CD14-positive monocyte (primary cell): ENCODE data around the gene SLC37A1. TPM values are rescaled to one million over a fixed set of nuclear protein-coding genes. Genes with fewer than 3 reads are reported as not detected.
A peak's percentile ranks its signal among the peaks of the same experiment; 100 is the strongest.

Experiments used
- DNase-seq, 3 donors: peaks; one replicate each; pipeline ENCODE4 v3.0.0-alpha.2; 2011 to 2022
- H2AFZ ChIP-seq: 2 replicates; pipeline ENCODE4 v1.6.0; 2012; ENCODE audit warnings: mild to moderate bottlenecking, low read depth, low read length, inconsistent platforms; ENCODE audit not compliant: insufficient read depth, poor library complexity, severe bottlenecking
- H3K27ac ChIP-seq, 2 donors: 1 replicate in 1 of 2; 2 replicates in 1 of 2; pipeline ENCODE4 v1.5.1; 2012 to 2013; ENCODE audit warnings: low read length in 2 of 2, control low read depth in 1 of 2, inconsistent platforms in 1 of 2, low read depth in 1 of 2, mild to moderate bottlenecking in 1 of 2
- H3K27me3 ChIP-seq, 2 donors: one replicate each; pipeline versions ENCODE4 v1.6.0 to v1.6.1; 2011 to 2013; ENCODE audit warnings: low read length in 2 of 2; ENCODE audit not compliant: control insufficient read depth in 2 of 2, insufficient read depth in 2 of 2
- H3K36me3 ChIP-seq, 2 donors: replicated peaks in 1 of 2; 1 replicate in 1 of 2; 2 replicates in 1 of 2; pipeline versions ENCODE4 v1.5.1 to v1.6.1; 2012 to 2013; ENCODE audit warnings: low read length in 2 of 2, control low read depth in 1 of 2, inconsistent platforms in 1 of 2, mild to moderate bottlenecking in 1 of 2; ENCODE audit not compliant: insufficient read depth in 2 of 2, control insufficient read depth in 1 of 2
- H3K4me1 ChIP-seq, 2 donors: 1 replicate in 1 of 2; 2 replicates in 1 of 2; pipeline versions ENCODE4 v1.5.1 to v1.6.1; 2012 to 2013; ENCODE audit warnings: low read length in 2 of 2, control low read depth in 1 of 2, inconsistent platforms in 1 of 2, mild to moderate bottlenecking in 1 of 2, moderate library complexity in 1 of 2; ENCODE audit not compliant: insufficient read depth in 2 of 2, control insufficient read depth in 1 of 2
- H3K4me2 ChIP-seq: replicated peaks from 2 replicates; pipeline ENCODE3; 2012; ENCODE audit warnings: low read length, moderate library complexity, mild to moderate bottlenecking; ENCODE audit not compliant: poor library complexity, severe bottlenecking; ENCODE audit errors: extremely low read depth
- H3K4me3 ChIP-seq, 3 experiments: fragments of 200-600 bp in 1 of 3; sonication (generic) in 1 of 3; replicated peaks in 1 of 3; 1 replicate in 2 of 3; 2 replicates in 1 of 3; pipeline ENCODE4 v1.5.1; 2011 to 2013; ENCODE audit warnings: low read length in 3 of 3, mild to moderate bottlenecking in 3 of 3, control low read depth in 2 of 3, low read depth in 2 of 3, inconsistent platforms in 1 of 3, moderate library complexity in 1 of 3
- H3K79me2 ChIP-seq: 2 replicates; pipeline ENCODE4 v1.6.0; 2012; ENCODE audit warnings: mild to moderate bottlenecking, control low read depth, inconsistent platforms, low read length, moderate library complexity; ENCODE audit not compliant: insufficient read depth
- H3K9ac ChIP-seq: 2 replicates; pipeline ENCODE4 v1.6.0; 2017; ENCODE audit warnings: low read length, mild to moderate bottlenecking; ENCODE audit not compliant: insufficient read depth, poor library complexity, severe bottlenecking
- H3K9me3 ChIP-seq, 2 donors: replicated peaks in 1 of 2; 1 replicate in 1 of 2; 2 replicates in 1 of 2; pipeline versions ENCODE4 v1.5.1 to v1.6.1; 2012 to 2013; ENCODE audit warnings: low read length in 2 of 2, control low read depth in 1 of 2; ENCODE audit not compliant: control insufficient read depth in 1 of 2, insufficient read depth in 1 of 2
- H4K20me1 ChIP-seq: 2 replicates; pipeline ENCODE4 v1.6.0; 2012; ENCODE audit warnings: mild to moderate bottlenecking, low read length, control low read depth, moderate library complexity; ENCODE audit not compliant: insufficient read depth
- H3K27ac Mint-ChIP-seq, 7 donors: one replicate each; pipeline ENCODE4 v1.8.0; 2020; ENCODE audit warnings: mild to moderate bottlenecking in 7 of 7, mixed read lengths in 7 of 7, moderate library complexity in 6 of 7, inconsistent platforms in 2 of 7
- H3K27me3 Mint-ChIP-seq, 3 donors: one replicate each; pipeline ENCODE4 v1.8.0; 2021 to 2022; ENCODE audit warnings: low read depth in 3 of 3, mild to moderate bottlenecking in 3 of 3, mixed read lengths in 3 of 3, moderate library complexity in 3 of 3, inconsistent platforms in 1 of 3
- H3K36me3 Mint-ChIP-seq, 2 donors: one replicate each; pipeline ENCODE4 v1.8.0; 2020; ENCODE audit warnings: mixed read lengths in 2 of 2, inconsistent platforms in 1 of 2, mild to moderate bottlenecking in 1 of 2
- H3K4me1 Mint-ChIP-seq: one replicate; pipeline ENCODE4 v1.8.0; 2020; ENCODE audit warnings: mild to moderate bottlenecking, mixed read lengths
- H3K4me3 Mint-ChIP-seq, 2 donors: one replicate each; pipeline ENCODE4 v1.8.0; 2020; ENCODE audit warnings: mild to moderate bottlenecking in 2 of 2, mixed read lengths in 2 of 2, moderate library complexity in 1 of 2
- H3K9me3 Mint-ChIP-seq, 7 donors: one replicate each; pipeline ENCODE4 v1.8.0; 2020 to 2022; ENCODE audit warnings: mixed read lengths in 7 of 7, mild to moderate bottlenecking in 6 of 7, moderate library complexity in 6 of 7, inconsistent platforms in 2 of 7
- WGBS: methylation state at CpG from one replicate; pipeline ENCODE4 v1.1.5; 2013; ENCODE audit warnings: missing lambda C conversion rate; ENCODE audit not compliant: insufficient coverage; 5-methylcytosine and 5-hydroxymethylcytosine counted together
- intact Hi-C, 2 donors: fragments of 100-400 bp; cut with micrococcal nuclease; formaldehyde crosslinking; loops; one replicate each; pipeline versions ENCODE4 v1.15.0 to v1.15.1; 2023
- polyA plus RNA-seq, 3 donors: library from polyadenylated mRNA; depleted of rRNA in 1 of 3; unstranded in 2 of 3; stranded (reverse) in 1 of 3; fragments of 300-500 nt in 2 of 3; fragments of >200 nt in 1 of 3; fragmentation: Illumina TruSeq in 2 of 3; gene quantifications; 1 replicate in 2 of 3; 2 replicates in 1 of 3; pipeline ENCODE4 v1.2.3, GENCODE V29; 2012 to 2021
- TF ChIP-seq, protein P1 (sequence below): fragments of 200-600 bp; IDR thresholded peaks from one replicate; pipeline ENCODE4 v1.8.0; 2022; ENCODE audit warnings: antibody characterized with exemption, mild to moderate bottlenecking

Gene SLC37A1
- polyA plus RNA-seq, 3 donors, result 2.7 to 12.4 (median 4.3) TPM

DNA sequence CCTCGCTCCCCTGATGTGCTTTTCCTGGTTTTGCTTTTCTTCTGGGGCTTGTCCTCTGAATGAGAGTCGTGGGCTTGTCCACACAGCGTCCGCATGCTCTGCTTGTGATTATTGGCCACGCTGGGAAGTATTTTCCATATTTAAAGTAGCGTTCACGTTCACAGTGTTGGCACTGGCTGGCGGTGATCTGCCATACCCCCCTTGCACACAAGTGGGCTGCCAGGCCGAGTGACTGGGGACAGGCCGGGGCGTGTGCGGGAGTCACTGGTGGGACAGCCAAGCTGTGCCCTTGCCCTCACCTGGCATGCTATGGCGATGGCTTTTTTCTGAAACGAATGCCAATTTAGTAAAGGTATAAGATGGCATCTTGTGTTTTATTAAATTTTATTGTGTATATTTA lies 32.8 kb downstream of the SLC37A1 start:
- no peaks in the 10 kb centered on the region for H3K27me3 ChIP-seq
- H2AFZ ChIP-seq, result no peak overlapping the region
- WGBS, result 88% methylated on average over 14 of the region's 14 CpGs
- Mint-ChIP-seq H3K27me3 (peaks cover 0 to 2% (median 2%) of the 10 kb centered on the region in 3 donors), H3K4me1 (no peaks in the 10 kb centered on the region), H3K4me3 (no peak overlapping the region), H3K9me3 (peaks cover 0 to 1% (median 0%) of the 10 kb centered on the region in 7 donors), H3K36me3 (peaks cover 73 to 74% of the 10 kb centered on the region in 2 donors), H3K27ac (no peak overlapping the region)
- H3K9me3 ChIP-seq, result no peaks in the 10 kb centered on the region
- H3K36me3 ChIP-seq, result peaks cover 61 to 95% of the 10 kb centered on the region in 2 donors
- no peaks in the 10 kb centered on the region for H3K79me2 ChIP-seq
- no peak overlapping the region for H3K9ac ChIP-seq
- intact Hi-C loops, result no loop called here
- H3K4me2 ChIP-seq, result no peak overlapping the region
- H3K4me3 ChIP-seq, result no peak overlapping the region
- DNase-seq, result no peak
- H3K27ac ChIP-seq, result no peak overlapping the region
- TF ChIP-seq, protein P1, sequence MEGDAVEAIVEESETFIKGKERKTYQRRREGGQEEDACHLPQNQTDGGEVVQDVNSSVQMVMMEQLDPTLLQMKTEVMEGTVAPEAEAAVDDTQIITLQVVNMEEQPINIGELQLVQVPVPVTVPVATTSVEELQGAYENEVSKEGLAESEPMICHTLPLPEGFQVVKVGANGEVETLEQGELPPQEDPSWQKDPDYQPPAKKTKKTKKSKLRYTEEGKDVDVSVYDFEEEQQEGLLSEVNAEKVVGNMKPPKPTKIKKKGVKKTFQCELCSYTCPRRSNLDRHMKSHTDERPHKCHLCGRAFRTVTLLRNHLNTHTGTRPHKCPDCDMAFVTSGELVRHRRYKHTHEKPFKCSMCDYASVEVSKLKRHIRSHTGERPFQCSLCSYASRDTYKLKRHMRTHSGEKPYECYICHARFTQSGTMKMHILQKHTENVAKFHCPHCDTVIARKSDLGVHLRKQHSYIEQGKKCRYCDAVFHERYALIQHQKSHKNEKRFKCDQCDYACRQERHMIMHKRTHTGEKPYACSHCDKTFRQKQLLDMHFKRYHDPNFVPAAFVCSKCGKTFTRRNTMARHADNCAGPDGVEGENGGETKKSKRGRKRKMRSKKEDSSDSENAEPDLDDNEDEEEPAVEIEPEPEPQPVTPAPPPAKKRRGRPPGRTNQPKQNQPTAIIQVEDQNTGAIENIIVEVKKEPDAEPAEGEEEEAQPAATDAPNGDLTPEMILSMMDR, result no peak
- H4K20me1 ChIP-seq, result no peaks in the 10 kb centered on the region
- H3K4me1 ChIP-seq, result no peaks in the 10 kb centered on the region

DNA sequence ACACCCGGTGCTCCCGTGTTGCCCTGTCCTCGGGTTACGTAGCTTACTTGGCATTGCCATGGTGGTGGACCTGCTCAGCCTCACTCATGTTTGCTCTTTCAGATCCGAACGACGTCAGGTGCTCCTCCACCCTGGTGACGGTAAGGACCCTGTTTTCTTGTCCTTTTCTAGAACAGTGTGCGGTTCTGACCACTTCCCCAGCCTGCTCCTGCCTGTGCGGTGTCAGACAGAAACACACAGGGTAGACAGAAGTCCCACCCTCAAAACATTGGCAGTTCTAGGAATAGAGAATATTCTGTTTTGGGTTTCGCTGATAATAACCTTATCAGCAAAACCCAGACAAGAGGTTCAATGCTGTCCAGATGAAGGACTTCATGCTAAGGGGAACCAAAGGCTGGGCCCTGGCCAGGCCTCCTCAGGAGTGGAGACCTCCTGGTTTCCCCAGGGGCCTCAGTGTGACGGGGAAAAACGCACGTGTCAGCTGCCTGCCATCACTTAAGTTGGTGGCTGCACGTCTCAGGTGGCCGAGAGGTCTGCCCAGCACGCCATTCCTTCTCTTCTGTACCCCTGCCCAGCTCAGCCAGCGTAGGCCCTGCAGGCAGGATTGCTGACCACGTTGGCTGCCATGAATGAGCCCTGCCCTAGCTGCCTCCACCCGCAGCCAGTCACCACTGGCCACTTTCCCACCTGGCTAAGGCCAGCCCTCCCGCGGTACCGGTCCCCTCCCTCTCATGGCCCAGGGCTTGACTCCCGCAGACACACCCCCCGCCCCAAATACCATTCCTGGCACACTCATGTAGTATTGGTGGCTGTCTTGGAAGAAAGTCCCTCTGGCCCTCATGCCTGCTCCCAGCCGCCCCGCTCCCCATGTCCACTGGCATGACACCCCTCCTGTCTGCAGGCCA lies 33.6 kb downstream of the SLC37A1 start:
- Histone ChIP-seq H2AFZ (no peak overlapping the region), H3K4me2 (no peak overlapping the region), H3K9me3 (no peaks in the 10 kb centered on the region), H3K27me3 (no peaks in the 10 kb centered on the region), H3K9ac (no peak overlapping the region), H4K20me1 (no peaks in the 10 kb centered on the region), H3K79me2 (no peaks in the 10 kb centered on the region), H3K4me3 (no peak overlapping the region), H3K4me1 (no peaks in the 10 kb centered on the region), H3K36me3 (peaks cover 61 to 88% of the 10 kb centered on the region in 2 donors), H3K27ac (no peak overlapping the region)
- Mint-ChIP-seq H3K4me3 (no peak overlapping the region), H3K27ac (peak overlapping the region in 1 of 7 donors; percentile 19), H3K36me3 (peaks cover 68 to 74% of the 10 kb centered on the region in 2 donors), H3K27me3 (peaks cover 0 to 2% (median 2%) of the 10 kb centered on the region in 3 donors), H3K4me1 (no peaks in the 10 kb centered on the region), H3K9me3 (peaks cover 0 to 1% (median 0%) of the 10 kb centered on the region in 7 donors)
- intact Hi-C loops, result no loop called here
- DNase-seq, result no peak
- whole genome bisulfite sequencing, result 91% methylated on average over 20 of the region's 27 CpGs
- TF ChIP-seq, protein P1, result no peak
